HEK293 (cell line): ENCODE data around the gene PARD3B.

Experiments
- CTCF ChIA-PET: fragments of 350-600 bp; formaldehyde crosslinking; extraction: SDS; loops from one replicate; lab custom pipeline; 2021; ENCODE audit warnings: antibody characterized with exemption; lab: Yijun Ruan, JAX
- POLR2A ChIA-PET: fragments of 300-600 bp; formaldehyde crosslinking; extraction: SDS; loops from one replicate; lab custom pipeline; 2020; ENCODE audit warnings: antibody characterized with exemption, inconsistent platforms; lab: Yijun Ruan, JAX
- H3K27ac ChIP-seq: fragments of 200-500 bp; sonication (Bioruptor generic); 2 replicates; pipeline ENCODE4 v1.5.1; 2014; ENCODE audit warnings: low read depth, low read length, control low read depth, inconsistent platforms; ENCODE audit errors: extremely low read depth
- H3K36me3 ChIP-seq, 2 experiments: fragments of 200-500 bp in 1 of 2; sonication (Bioruptor generic) in 1 of 2; 1 replicate in 1 of 2; 2 replicates in 1 of 2; pipeline ENCODE4 v1.5.1; 2014 to 2017; ENCODE audit warnings: inconsistent platforms in 2 of 2, low read length in 2 of 2; ENCODE audit not compliant: control insufficient read depth in 2 of 2, insufficient read depth in 1 of 2
- H3K4me1 ChIP-seq: fragments of 200-500 bp; sonication (Bioruptor generic); 2 replicates; pipeline ENCODE4 v1.5.1; 2014; ENCODE audit warnings: mild to moderate bottlenecking, low read length, inconsistent platforms; ENCODE audit not compliant: control insufficient read depth, insufficient read depth
- H3K4me3 ChIP-seq: 2 replicates; pipeline ENCODE4 v1.5.1; 2011; ENCODE audit warnings: low read depth, mild to moderate bottlenecking, control low read depth, low read length, moderate library complexity
- H3K9me3 ChIP-seq: fragments of 200-500 bp; sonication (Bioruptor generic); 2 replicates; pipeline ENCODE4 v1.5.1; 2014; ENCODE audit warnings: low read depth, low read length, inconsistent platforms; ENCODE audit not compliant: control insufficient read depth, insufficient read depth
- AEBP2 ChIP-seq: fragments of 450-650 bp; formaldehyde crosslinking; IDR thresholded peaks from 2 replicates; pipeline ENCODE4 v1.5.1; 2016; ENCODE audit warnings: missing biosample characterization, missing genetic modification characterization, borderline replicate concordance
- FEZF1 ChIP-seq: fragments of 450-650 bp; formaldehyde crosslinking; IDR thresholded peaks from 2 replicates; pipeline ENCODE4 v1.5.1; 2016; ENCODE audit warnings: missing biosample characterization, missing genetic modification characterization
- GLI2 ChIP-seq: fragments of 450-650 bp; formaldehyde crosslinking; IDR thresholded peaks from 2 replicates; pipeline ENCODE4; 2017; ENCODE audit warnings: missing biosample characterization, missing genetic modification characterization, low read depth, borderline replicate concordance
- GLIS1 ChIP-seq: fragments of 450-650 bp; formaldehyde crosslinking; IDR thresholded peaks from 2 replicates; pipeline ENCODE4 v1.5.1; 2016; ENCODE audit warnings: missing biosample characterization, missing genetic modification characterization
- KLF1 ChIP-seq: fragments of 450-650 bp; formaldehyde crosslinking; IDR thresholded peaks from 2 replicates; pipeline ENCODE4 v1.5.1; 2016; ENCODE audit warnings: missing biosample characterization, missing genetic modification characterization
- PRDM1 ChIP-seq: fragments of 450-650 bp; formaldehyde crosslinking; IDR thresholded peaks from 2 replicates; pipeline ENCODE4; 2016; ENCODE audit warnings: missing biosample characterization, missing genetic modification characterization
- TCF7L2 ChIP-seq: IDR thresholded peaks from 2 replicates; pipeline ENCODE4 v1.6.1; 2011; ENCODE audit warnings: low read depth, mild to moderate bottlenecking, inconsistent platforms, low read length, moderate library complexity, borderline replicate concordance
- TSHZ1 ChIP-seq: fragments of 450-650 bp; formaldehyde crosslinking; IDR thresholded peaks from 2 replicates; pipeline ENCODE4 v1.5.1; 2016; ENCODE audit warnings: missing biosample characterization, missing genetic modification characterization, borderline replicate concordance
- ZBTB17 ChIP-seq: fragments of 450-650 bp; formaldehyde crosslinking; IDR thresholded peaks from 2 replicates; pipeline ENCODE4 v1.5.1; 2016; ENCODE audit warnings: missing biosample characterization, missing genetic modification characterization
- ZNF138 ChIP-seq: fragments of 450-650 bp; formaldehyde crosslinking; IDR thresholded peaks from 2 replicates; pipeline ENCODE4 v1.5.1; 2016; ENCODE audit warnings: missing biosample characterization, missing genetic modification characterization, borderline replicate concordance
- ZNF157 ChIP-seq: fragments of 450-650 bp; formaldehyde crosslinking; IDR thresholded peaks from 2 replicates; pipeline ENCODE4 v1.5.1; 2016; ENCODE audit warnings: missing biosample characterization, missing genetic modification characterization
- ZNF16 ChIP-seq: fragments of 450-650 bp; formaldehyde crosslinking; IDR thresholded peaks from 2 replicates; pipeline ENCODE4 v1.5.1; 2016; ENCODE audit warnings: low read depth, missing biosample characterization, missing genetic modification characterization
- ZNF175 ChIP-seq: fragments of 450-650 bp; formaldehyde crosslinking; IDR thresholded peaks from 2 replicates; pipeline ENCODE4 v1.5.1; 2016; ENCODE audit warnings: missing biosample characterization, missing genetic modification characterization
- ZNF184 ChIP-seq: fragments of 450-650 bp; IDR thresholded peaks from 2 replicates; pipeline ENCODE4 v1.5.1; 2018; ENCODE audit warnings: missing biosample characterization, mild to moderate bottlenecking, missing genetic modification characterization
- ZNF24 ChIP-seq: fragments of 450-650 bp; formaldehyde crosslinking; IDR thresholded peaks from 2 replicates; pipeline ENCODE4 v1.5.1; 2016; ENCODE audit warnings: missing biosample characterization, missing genetic modification characterization
- ZNF37A ChIP-seq: fragments of 450-650 bp; IDR thresholded peaks from 2 replicates; pipeline ENCODE4 v1.5.1; 2018; ENCODE audit warnings: missing biosample characterization, missing genetic modification characterization
- ZNF391 ChIP-seq: fragments of 450-650 bp; formaldehyde crosslinking; IDR thresholded peaks from 2 replicates; pipeline ENCODE4 v1.5.1; 2016; ENCODE audit warnings: low read depth, missing biosample characterization, missing genetic modification characterization, borderline replicate concordance
- ZNF423 ChIP-seq: fragments of 450-650 bp; formaldehyde crosslinking; IDR thresholded peaks from 2 replicates; pipeline ENCODE4 v1.5.1; 2016; ENCODE audit warnings: missing biosample characterization, missing genetic modification characterization
- ZNF501 ChIP-seq: fragments of 450-650 bp; formaldehyde crosslinking; IDR thresholded peaks from 2 replicates; pipeline ENCODE4 v1.5.1; 2016; ENCODE audit warnings: missing biosample characterization, missing genetic modification characterization
- ZNF530 ChIP-seq: fragments of 450-650 bp; formaldehyde crosslinking; IDR thresholded peaks from 2 replicates; pipeline ENCODE4 v1.5.1; 2016; ENCODE audit warnings: low read depth, missing biosample characterization, missing genetic modification characterization
- ZNF555 ChIP-seq: fragments of 450-650 bp; formaldehyde crosslinking; conservative IDR thresholded peaks from 2 replicates; pipeline ENCODE4 v1.5.1; 2017; ENCODE audit warnings: missing biosample characterization, mild to moderate bottlenecking, missing genetic modification characterization, inconsistent platforms
- ZNF560 ChIP-seq: fragments of 450-650 bp; formaldehyde crosslinking; IDR thresholded peaks from 2 replicates; pipeline ENCODE4 v1.5.1; 2017; ENCODE audit warnings: missing biosample characterization, missing genetic modification characterization, borderline replicate concordance
- ZNF571 ChIP-seq: fragments of 450-650 bp; formaldehyde crosslinking; IDR thresholded peaks from 2 replicates; pipeline ENCODE4 v1.5.0; 2017; ENCODE audit warnings: missing biosample characterization, missing genetic modification characterization
- ZNF600 ChIP-seq: fragments of 450-650 bp; formaldehyde crosslinking; IDR thresholded peaks from 2 replicates; pipeline ENCODE4 v1.5.1; 2016; ENCODE audit warnings: missing biosample characterization, missing genetic modification characterization
- ZNF621 ChIP-seq: fragments of 450-650 bp; formaldehyde crosslinking; IDR thresholded peaks from 2 replicates; pipeline ENCODE4 v1.5.1; 2017; ENCODE audit warnings: missing biosample characterization, missing genetic modification characterization
- ZNF626 ChIP-seq: fragments of 450-650 bp; sonication (Bioruptor Pico); formaldehyde crosslinking; IDR thresholded peaks from 2 replicates; pipeline ENCODE4 v1.5.1; 2018; ENCODE audit warnings: missing biosample characterization, missing genetic modification characterization, inconsistent platforms
- ZNF670 ChIP-seq: fragments of 450-650 bp; formaldehyde crosslinking; IDR thresholded peaks from 2 replicates; pipeline ENCODE4 v1.5.1; 2016; ENCODE audit warnings: missing biosample characterization, missing genetic modification characterization, low read depth
- ZNF692 ChIP-seq: fragments of 450-650 bp; formaldehyde crosslinking; IDR thresholded peaks from 2 replicates; pipeline ENCODE4 v1.5.1; 2016; ENCODE audit warnings: missing biosample characterization, missing genetic modification characterization
- ZNF747 ChIP-seq: fragments of 450-650 bp; formaldehyde crosslinking; IDR thresholded peaks from 2 replicates; pipeline ENCODE4 v1.5.1; 2016; ENCODE audit warnings: missing biosample characterization, missing genetic modification characterization
- ZNF791 ChIP-seq: fragments of 450-650 bp; formaldehyde crosslinking; IDR thresholded peaks from 2 replicates; pipeline ENCODE4 v1.5.1; 2016; ENCODE audit warnings: missing biosample characterization, missing genetic modification characterization
- ZNF837 ChIP-seq: fragments of 450-650 bp; formaldehyde crosslinking; IDR thresholded peaks from 2 replicates; pipeline ENCODE4 v1.5.1; 2016; ENCODE audit warnings: missing biosample characterization, missing genetic modification characterization
- ZSCAN18 ChIP-seq: fragments of 450-650 bp; formaldehyde crosslinking; IDR thresholded peaks from 2 replicates; pipeline ENCODE4 v1.5.1; 2016; ENCODE audit warnings: missing biosample characterization, missing genetic modification characterization

Gene PARD3B

GRCh38 chr2:205453202-205453601 is 907.9 kb downstream of the PARD3B start:
- TF ChIP-seq ZBTB17 (tag by site-specific recombination) (no peak), ZNF501 (no peak), ZNF138 (tag by site-specific recombination) (no peak), ZNF37A (tag by site-specific recombination) (no peak), FEZF1 (tag by site-specific recombination) (no peak), GLI2 (tag by site-specific recombination) (no peak), ZNF157 (tag by site-specific recombination) (no peak), ZNF670 (tag by site-specific recombination) (no peak), ZNF175 (no peak), PRDM1 (tag by site-specific recombination) (no peak), AEBP2 (tag by site-specific recombination) (no peak), ZNF24 (no peak), TCF7L2 (no peak), ZNF600 (tag by site-specific recombination) (no peak), ZNF571 (tag by site-specific recombination) (no peak)
- POLR2A ChIA-PET: no interaction called here
- CTCF ChIA-PET: no interaction called here

GRCh38 chr2:205456682-205457081 is 911.4 kb downstream of the PARD3B start:
- TF ChIP-seq ZNF555 (tag by site-specific recombination) (no peak), FEZF1 (tag by site-specific recombination) (no peak), ZNF184 (tag by site-specific recombination) (no peak), ZNF530 (tag by site-specific recombination) (no peak), ZNF837 (no peak), ZNF692 (tag by site-specific recombination) (no peak), ZNF747 (tag by site-specific recombination) (no peak), ZNF560 (tag by site-specific recombination) (no peak), ZNF621 (tag by site-specific recombination) (no peak), KLF1 (tag by site-specific recombination) (no peak), ZSCAN18 (tag by site-specific recombination) (no peak), ZNF16 (no peak), ZNF391 (tag by site-specific recombination) (no peak), ZNF423 (tag by site-specific recombination) (no peak), ZNF791 (tag by site-specific recombination) (no peak), GLIS1 (tag by site-specific recombination) (no peak), TSHZ1 (tag by site-specific recombination) (no peak), ZNF626 (tag by site-specific recombination) (no peak)
- Histone ChIP-seq H3K27ac (no peak overlapping the region), H3K4me3 (no peak overlapping the region), H3K4me1 (no peaks in the 10 kb centered on the region), H3K36me3 (no peaks in the 10 kb centered on the region), H3K9me3 (no peaks in the 10 kb centered on the region)
- POLR2A ChIA-PET: no interaction called here
- CTCF ChIA-PET: no interaction called here

More at GRCh38 chr2:205453202-205453601, 907.9 kb downstream of the PARD3B start:
- Histone ChIP-seq H3K9me3 (no peaks in the 10 kb centered on the region), H3K4me1 (no peaks in the 10 kb centered on the region), H3K27ac (no peak overlapping the region), H3K36me3 (no peaks in the 10 kb centered on the region), H3K4me3 (no peak overlapping the region)
